Measurements from ENCODE around the gene C19orf81. TPM values are rescaled to one million over a fixed set of nuclear protein-coding genes. Genes with fewer than 3 reads are reported as not detected.

Gene C19orf81
- total and polyA plus RNA-seq, 9 of the 15 experiments (the other 6 are each of a cell fraction or from before 2014, with no cell fraction given), result 2.5 to 42.9 (median 33.0) TPM; not detected in 4

- TF ChIP-seq, protein P1, sequence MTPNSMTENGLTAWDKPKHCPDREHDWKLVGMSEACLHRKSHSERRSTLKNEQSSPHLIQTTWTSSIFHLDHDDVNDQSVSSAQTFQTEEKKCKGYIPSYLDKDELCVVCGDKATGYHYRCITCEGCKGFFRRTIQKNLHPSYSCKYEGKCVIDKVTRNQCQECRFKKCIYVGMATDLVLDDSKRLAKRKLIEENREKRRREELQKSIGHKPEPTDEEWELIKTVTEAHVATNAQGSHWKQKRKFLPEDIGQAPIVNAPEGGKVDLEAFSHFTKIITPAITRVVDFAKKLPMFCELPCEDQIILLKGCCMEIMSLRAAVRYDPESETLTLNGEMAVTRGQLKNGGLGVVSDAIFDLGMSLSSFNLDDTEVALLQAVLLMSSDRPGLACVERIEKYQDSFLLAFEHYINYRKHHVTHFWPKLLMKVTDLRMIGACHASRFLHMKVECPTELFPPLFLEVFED (CRISPR knock-in tag; conservative IDR thresholded peaks at IDR 0.05), result peak; percentile 55; the same call in 1 of the 2 replicates
- TF ChIP-seq NRF1 (conservative IDR thresholded peaks at IDR 0.05 in 1 of 2, IDR thresholded peaks at IDR 0.05 in 1 of 2) (no peak), USF2 (CRISPR knock-in tag; IDR thresholded peaks at IDR 0.05) (no peak), POU5F1 (IDR thresholded peaks at IDR 0.05; ENCODE audit: borderline replicate concordance, low read depth, low read length, partially characterized antibody) (no peak), RAD51 (IDR thresholded peaks at IDR 0.05; ENCODE audit: borderline replicate concordance, low read depth) (no peak), SMAD4 (CRISPR knock-in tag; conservative IDR thresholded peaks at IDR 0.05) (no peak), MYBL2 (IDR thresholded peaks at IDR 0.05; ENCODE audit: low read depth) (no peak), MYBL2 (CRISPR knock-in tag; IDR thresholded peaks at IDR 0.05; ENCODE audit: borderline replicate concordance) (no peak), ZNF518B (CRISPR knock-in tag; IDR thresholded peaks at IDR 0.05) (no peak), NR2C1 (IDR thresholded peaks at IDR 0.05) (no peak), NR2C1 (tag; IDR thresholded peaks at IDR 0.05) (no peak), U2AF1 (optimal IDR thresholded peaks at IDR 0.05; ENCODE audit: low read depth, low read length) (no peak), SMARCA5 (IDR thresholded peaks at IDR 0.05) (peak; percentile 69; the same call in 1 of the 2 replicates), BRD9 (IDR thresholded peaks at IDR 0.05; ENCODE audit: low read depth, partially characterized antibody) (peak; percentile 41)
- TF ChIP-seq, protein P2, sequence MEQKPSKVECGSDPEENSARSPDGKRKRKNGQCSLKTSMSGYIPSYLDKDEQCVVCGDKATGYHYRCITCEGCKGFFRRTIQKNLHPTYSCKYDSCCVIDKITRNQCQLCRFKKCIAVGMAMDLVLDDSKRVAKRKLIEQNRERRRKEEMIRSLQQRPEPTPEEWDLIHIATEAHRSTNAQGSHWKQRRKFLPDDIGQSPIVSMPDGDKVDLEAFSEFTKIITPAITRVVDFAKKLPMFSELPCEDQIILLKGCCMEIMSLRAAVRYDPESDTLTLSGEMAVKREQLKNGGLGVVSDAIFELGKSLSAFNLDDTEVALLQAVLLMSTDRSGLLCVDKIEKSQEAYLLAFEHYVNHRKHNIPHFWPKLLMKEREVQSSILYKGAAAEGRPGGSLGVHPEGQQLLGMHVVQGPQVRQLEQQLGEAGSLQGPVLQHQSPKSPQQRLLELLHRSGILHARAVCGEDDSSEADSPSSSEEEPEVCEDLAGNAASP (IDR thresholded peaks at IDR 0.05), result no peak
Observed at GRCh38 chr19:50662651-50663481, 13.6 kb downstream of the C19orf81 start (continued).

All from K562 (cell line).